Bronchial smooth muscle cell (primary cell): Measurements from ENCODE around the gene OR2L13. TPM values are rescaled to one million over a fixed set of nuclear protein-coding genes. Genes with fewer than 3 reads are reported as not detected.

Experiments
- total RNA-seq: library from RNA; depleted of rRNA; stranded (reverse); fragments of >200 nt; gene quantifications from 2 replicates; pipeline ENCODE4 v1.2.1, GENCODE V29; 2014

OR2L13 gene, protein sequence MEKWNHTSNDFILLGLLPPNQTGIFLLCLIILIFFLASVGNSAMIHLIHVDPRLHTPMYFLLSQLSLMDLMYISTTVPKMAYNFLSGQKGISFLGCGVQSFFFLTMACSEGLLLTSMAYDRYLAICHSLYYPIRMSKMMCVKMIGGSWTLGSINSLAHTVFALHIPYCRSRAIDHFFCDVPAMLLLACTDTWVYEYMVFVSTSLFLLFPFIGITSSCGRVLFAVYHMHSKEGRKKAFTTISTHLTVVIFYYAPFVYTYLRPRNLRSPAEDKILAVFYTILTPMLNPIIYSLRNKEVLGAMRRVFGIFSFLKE
- not detected in 2 replicates for total RNA-seq

DNA sequence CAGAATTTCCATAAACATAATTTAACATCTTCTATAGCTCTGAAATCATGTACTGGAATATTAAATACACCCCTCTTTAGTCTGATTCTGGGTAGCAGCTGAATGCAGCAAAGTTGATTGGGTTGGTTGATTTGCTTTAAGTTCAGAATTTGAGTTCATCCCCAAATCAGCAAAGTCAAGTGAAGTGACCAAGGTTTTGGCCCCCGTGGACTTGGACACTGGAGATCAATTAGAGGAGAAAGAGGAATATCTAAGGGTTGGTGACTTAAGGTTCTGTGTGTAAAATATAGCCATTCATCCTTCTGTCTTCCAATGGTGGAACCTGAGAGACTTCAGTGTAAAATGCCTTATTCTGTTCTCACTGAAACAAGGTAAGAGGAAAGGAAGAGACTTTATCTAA, at the start of gene OR2L13:
TSS of gene OR2L13 (plus strand) at position 301 of the 400 bp plus-strand sequence. CDS start 4,192 bp downstream, outside the sequence.

DNA sequence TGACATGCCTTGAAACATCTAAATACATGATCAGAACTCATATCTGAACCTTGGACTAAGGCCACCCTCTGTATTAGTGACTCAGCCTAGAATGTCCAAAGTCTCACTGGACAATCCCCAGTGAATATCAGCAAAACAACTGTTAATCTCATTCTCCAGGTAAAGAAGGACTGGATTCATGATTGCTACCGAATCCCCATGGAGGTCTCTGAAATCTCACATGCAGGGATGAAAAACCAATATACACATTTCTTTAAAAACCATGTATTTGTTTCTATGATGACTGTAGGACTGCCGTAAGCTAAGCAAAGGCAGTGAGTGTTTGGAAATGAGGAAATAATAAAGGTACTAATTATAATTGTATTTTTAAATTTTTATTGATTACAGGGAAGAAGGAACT, 48.4 kb upstream of the OR2L13 start, which contains the start of gene OR2L3:
TSS of gene OR2L3 (plus strand) at position 301 of the 400 bp plus-strand sequence. CDS start 13,846 bp downstream, outside the sequence.

DNA sequence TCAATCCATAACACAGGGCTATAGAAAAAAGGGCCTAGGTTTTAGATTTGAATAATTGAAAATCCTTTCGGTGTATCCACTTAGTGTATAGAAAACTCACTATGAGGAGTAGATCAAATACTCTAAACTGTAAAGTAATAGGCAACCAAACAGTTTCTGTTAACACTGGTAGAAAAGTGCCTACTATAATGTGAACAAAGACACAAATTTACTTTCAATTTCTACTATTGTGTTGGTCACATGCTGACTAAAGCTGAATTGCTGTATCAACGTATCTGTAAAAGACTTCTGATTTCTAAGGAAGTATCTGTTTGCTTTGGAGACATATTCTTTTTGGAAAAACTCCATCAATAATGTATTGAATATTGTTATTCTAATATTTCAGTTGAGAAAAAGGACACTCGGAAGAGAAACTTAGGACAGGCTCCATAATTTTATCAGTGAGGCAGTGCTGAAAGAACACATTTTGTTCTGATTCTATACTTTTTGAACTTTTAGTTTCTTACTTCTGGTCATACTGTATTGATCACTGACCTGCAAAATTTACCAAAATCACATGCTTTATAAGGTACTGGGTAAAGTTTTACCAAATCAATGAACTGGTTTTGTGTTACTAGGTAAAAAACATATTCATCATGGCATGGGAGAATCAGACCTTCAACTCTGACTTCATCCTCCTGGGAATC, 49.7 kb downstream of the OR2L13 start, which contains the start of gene OR2M5:
TSS of gene OR2M5 (plus strand) at position 636 of the 686 bp plus-strand sequence. CDS start at position 636, 0 bp downstream.

Other genes starting within 250 kb of the OR2L13 start
- not detected in 2 replicates for gene TRIM58, start 238.0 kb upstream of the OR2L13 start, total RNA-seq
- gene OR2W3, start 199.6 kb upstream of the OR2L13 start, total RNA-seq, result not detected in 2 replicates
- not detected in 2 replicates for gene OR2T8, start 174.9 kb upstream of the OR2L13 start, total RNA-seq
- not detected in 2 replicates for gene OR2AJ1, start 170.3 kb upstream of the OR2L13 start, total RNA-seq
- not detected in 2 replicates for gene OR2L8, start 146.3 kb upstream of the OR2L13 start, total RNA-seq
- not detected in 2 replicates for gene OR2AK2, start 130.0 kb upstream of the OR2L13 start, total RNA-seq
- gene OR2L5, start 81.5 kb upstream of the OR2L13 start, total RNA-seq, result under 0.01 TPM in 1 of 2 replicates, not detected in the other
- gene OR2L2, start 65.1 kb upstream of the OR2L13 start, total RNA-seq, result not detected in 2 replicates
- gene OR2L3, start 48.3 kb upstream of the OR2L13 start, total RNA-seq, result not detected in 2 replicates
- not detected in 2 replicates for gene OR2M5, start 50.0 kb downstream of the OR2L13 start, total RNA-seq
- gene OR2M2, start 79.6 kb downstream of the OR2L13 start, total RNA-seq, result not detected in 2 replicates
- gene OR2M3, start 102.1 kb downstream of the OR2L13 start, total RNA-seq, result not detected in 2 replicates
- gene OR2M4, start 136.2 kb downstream of the OR2L13 start, total RNA-seq, result under 0.01 TPM in 1 of 2 replicates, not detected in the other
- not detected in 2 replicates for gene OR2T33, start 182.8 kb downstream of the OR2L13 start, total RNA-seq
- not detected in 2 replicates for gene OR2T12, start 208.2 kb downstream of the OR2L13 start, total RNA-seq
- not detected in 2 replicates for gene OR2M7, start 229.4 kb downstream of the OR2L13 start, total RNA-seq